Dendritic cell treated with granulocyte-macrophage colony-stimulating factor and Interleukin-4, amounts not matched to agents 40 ng/mL and 50 ng/mL, for 4 days (primary cell): Measurements from ENCODE around the gene S100P.

ENCODE experiments used
- H3K27ac Mint-ChIP-seq: one replicate; pipeline ENCODE4 v1.8.0; 2022; ENCODE audit warnings: mild to moderate bottlenecking, mixed read lengths
- H3K27me3 Mint-ChIP-seq: one replicate; pipeline ENCODE4 v1.8.0; 2022; ENCODE audit warnings: mild to moderate bottlenecking, mixed read lengths
- H3K36me3 Mint-ChIP-seq: one replicate; pipeline ENCODE4 v1.8.0; 2022; ENCODE audit warnings: low read depth, mixed read lengths
- H3K4me1 Mint-ChIP-seq: one replicate; pipeline ENCODE4 v1.8.0; 2022; ENCODE audit warnings: low read depth, mixed read lengths
- H3K4me3 Mint-ChIP-seq: one replicate; pipeline ENCODE4 v1.8.0; 2022; ENCODE audit warnings: mild to moderate bottlenecking, moderate library complexity, mixed read lengths
- H3K9me3 Mint-ChIP-seq: one replicate; pipeline ENCODE4 v1.8.0; 2022; ENCODE audit warnings: mixed read lengths
- intact Hi-C: fragments of 100-400 bp; cut with micrococcal nuclease; formaldehyde crosslinking; loops from one replicate; pipeline ENCODE4 v1.15.0; 2022

S100P gene

DNA sequence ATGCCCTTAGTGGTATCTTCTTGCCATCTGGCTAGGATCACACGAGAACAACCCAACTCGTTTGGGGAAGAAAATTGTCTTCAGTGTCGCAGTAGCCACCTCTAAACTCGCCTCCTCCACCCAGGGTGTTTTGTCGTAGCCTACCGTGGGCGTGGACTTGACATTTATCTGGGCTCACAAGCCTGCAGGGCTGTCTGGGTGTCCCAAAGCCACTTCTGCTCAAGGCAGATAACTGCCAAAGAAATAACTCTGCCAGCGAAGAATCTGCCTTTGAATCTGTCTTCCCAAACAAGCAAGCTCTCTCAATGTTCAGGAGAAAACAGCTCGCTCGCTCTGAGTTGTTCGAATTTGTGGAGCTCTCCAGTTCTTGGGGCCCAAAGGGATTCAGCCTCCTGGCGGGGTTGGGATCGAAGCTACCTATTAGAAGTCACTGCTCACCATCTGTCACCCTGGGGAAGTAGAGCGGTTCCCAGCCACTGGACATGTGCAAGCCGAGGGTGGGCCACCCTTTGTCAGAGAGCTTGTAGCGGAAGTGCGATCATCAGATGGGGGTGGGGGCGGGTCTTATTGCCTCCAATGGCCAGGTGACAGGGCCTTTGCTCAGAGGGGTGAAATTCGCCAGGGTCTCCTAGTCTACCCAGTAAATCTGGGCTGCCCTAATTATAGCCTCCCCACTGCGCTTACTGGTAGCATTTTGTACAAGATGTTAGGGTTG is 37.1 kb downstream of the S100P start:
- Mint-ChIP-seq H3K9me3 (no peaks in the 10 kb centered on the region), H3K27me3 (peaks cover 14% of the 10 kb centered on the region), H3K27ac (peak overlapping the region; percentile 52), H3K4me1 (peaks cover 56% of the 10 kb centered on the region), H3K36me3 (no peaks in the 10 kb centered on the region), H3K4me3 (no peak overlapping the region)
- intact Hi-C loops = no loop called here

GRCh38 chr4:6731318-6731675 is 37.6 kb downstream of the S100P start:
- peaks cover 14% of the 10 kb centered on the region for H3K27me3 Mint-ChIP-seq
- no peaks in the 10 kb centered on the region for H3K36me3 Mint-ChIP-seq
- H3K9me3 Mint-ChIP-seq = no peaks in the 10 kb centered on the region
- peak overlapping the region; percentile 90 for H3K27ac Mint-ChIP-seq
- no peak overlapping the region for H3K4me3 Mint-ChIP-seq
- H3K4me1 Mint-ChIP-seq = peaks cover 56% of the 10 kb centered on the region
- intact Hi-C loops = no loop called here

DNA sequence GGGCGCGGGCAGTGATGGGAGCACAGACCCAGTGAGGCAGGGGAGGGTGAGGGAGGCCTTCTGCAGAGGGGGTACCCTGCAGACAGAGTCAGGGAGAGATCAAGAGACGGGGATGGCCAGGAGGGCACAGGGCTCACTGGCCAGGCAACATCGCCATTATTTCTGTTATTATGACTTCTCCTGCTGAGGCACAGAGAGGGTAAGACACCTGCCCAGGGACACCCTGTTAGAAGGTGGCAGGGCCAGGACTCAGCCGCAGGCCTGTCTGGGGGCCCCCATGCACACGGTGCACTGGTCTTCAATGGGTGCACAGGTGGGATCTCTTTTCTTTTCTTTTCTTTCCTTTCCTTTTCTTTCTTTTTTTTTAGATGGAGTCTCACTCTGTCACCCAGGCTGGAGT is 38.1 kb downstream of the S100P start:
- peak overlapping the region; percentile 90 for H3K27ac Mint-ChIP-seq
- intact Hi-C loops = no loop called here
- H3K4me1 Mint-ChIP-seq = peaks cover 56% of the 10 kb centered on the region
- no peaks in the 10 kb centered on the region for H3K36me3 Mint-ChIP-seq
- H3K9me3 Mint-ChIP-seq = no peaks in the 10 kb centered on the region
- H3K4me3 Mint-ChIP-seq = no peak overlapping the region
- H3K27me3 Mint-ChIP-seq = peaks cover 14% of the 10 kb centered on the region

GRCh38 chr4:6732441-6733357 is 39.0 kb downstream of the S100P start:
- intact Hi-C loops = no loop called here
- Mint-ChIP-seq H3K27ac (peak overlapping the region; percentile 90), H3K27me3 (peaks cover 16% of the 10 kb centered on the region), H3K4me1 (peaks cover 54% of the 10 kb centered on the region), H3K4me3 (no peak overlapping the region), H3K9me3 (no peaks in the 10 kb centered on the region), H3K36me3 (no peaks in the 10 kb centered on the region)

- H3K4me1 Mint-ChIP-seq = peaks cover 45% of the 10 kb centered on the region
- no peaks in the 10 kb centered on the region for H3K9me3 Mint-ChIP-seq
- H3K27me3 Mint-ChIP-seq = peaks cover 15% of the 10 kb centered on the region
- intact Hi-C loops = no loop called here
- no peak overlapping the region for H3K4me3 Mint-ChIP-seq
- peak overlapping the region; percentile 90 for H3K27ac Mint-ChIP-seq
- H3K36me3 Mint-ChIP-seq = no peaks in the 10 kb centered on the region
Measured at GRCh38 chr4:6733358-6734164, 39.9 kb downstream of the S100P start.

GRCh38 chr4:6734165-6734786 is 40.6 kb downstream of the S100P start:
- Mint-ChIP-seq H3K27ac (peak overlapping the region; percentile 58), H3K4me1 (peaks cover 43% of the 10 kb centered on the region), H3K9me3 (no peaks in the 10 kb centered on the region), H3K36me3 (no peaks in the 10 kb centered on the region), H3K27me3 (peaks cover 19% of the 10 kb centered on the region), H3K4me3 (no peak overlapping the region)
- intact Hi-C loops = no loop called here

GRCh38 chr4:6739920-6740319 is 46.2 kb downstream of the S100P start:
- H3K9me3 Mint-ChIP-seq = no peaks in the 10 kb centered on the region
- H3K4me1 Mint-ChIP-seq = peaks cover 10% of the 10 kb centered on the region
- no peaks in the 10 kb centered on the region for H3K36me3 Mint-ChIP-seq
- peaks cover 18% of the 10 kb centered on the region for H3K27me3 Mint-ChIP-seq
- no peak overlapping the region for H3K27ac Mint-ChIP-seq
- intact Hi-C loops = no loop called here
- no peak overlapping the region for H3K4me3 Mint-ChIP-seq

GRCh38 chr4:6740347-6740746 is 46.7 kb downstream of the S100P start:
- Mint-ChIP-seq H3K27me3 (peaks cover 19% of the 10 kb centered on the region), H3K27ac (no peak overlapping the region), H3K4me3 (no peak overlapping the region), H3K9me3 (no peaks in the 10 kb centered on the region), H3K4me1 (peaks cover 10% of the 10 kb centered on the region), H3K36me3 (no peaks in the 10 kb centered on the region)
- intact Hi-C loops = no loop called here

GRCh38 chr4:6742507-6742906 is 48.8 kb downstream of the S100P start:
- no peaks in the 10 kb centered on the region for H3K36me3 Mint-ChIP-seq
- H3K9me3 Mint-ChIP-seq = no peaks in the 10 kb centered on the region
- peaks cover 27% of the 10 kb centered on the region for H3K27me3 Mint-ChIP-seq
- peaks cover 19% of the 10 kb centered on the region for H3K4me1 Mint-ChIP-seq
- intact Hi-C loops = no loop called here
- no peak overlapping the region for H3K4me3 Mint-ChIP-seq
- no peak overlapping the region for H3K27ac Mint-ChIP-seq

DNA sequence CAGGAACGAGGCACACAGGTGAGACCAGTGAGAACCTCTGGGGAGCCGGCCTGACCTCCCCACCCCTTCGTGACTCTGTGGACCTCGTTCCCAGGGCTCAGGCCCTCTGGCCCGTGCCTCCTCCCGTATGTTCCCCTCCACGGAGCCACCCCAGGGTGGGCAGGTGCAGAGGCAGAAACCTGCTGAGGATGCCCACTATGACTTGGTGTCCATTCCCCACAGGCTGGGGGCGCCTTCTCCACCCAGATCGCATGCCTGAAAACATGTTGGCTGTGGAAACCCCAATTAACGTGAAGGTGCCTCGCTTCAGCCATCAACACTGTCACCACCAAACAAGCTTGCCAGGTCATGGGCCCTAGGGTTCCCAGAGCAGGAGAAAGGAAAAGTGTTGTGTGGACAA is 49.3 kb downstream of the S100P start:
- Mint-ChIP-seq H3K9me3 (no peaks in the 10 kb centered on the region), H3K27ac (no peak overlapping the region), H3K36me3 (no peaks in the 10 kb centered on the region), H3K4me3 (no peak overlapping the region), H3K4me1 (peaks cover 20% of the 10 kb centered on the region), H3K27me3 (peaks cover 23% of the 10 kb centered on the region)
- intact Hi-C loops = no loop called here
